Middle frontal gyrus (tissue), 1 donor: ENCODE measurements around the gene EXOC3L1.

Experiments used
- DNase-seq: peaks from one replicate; pipeline ENCODE4 v3.0.0-alpha.2; 2015; ENCODE audit warnings: low spot score; ENCODE audit errors: extremely low spot score

Gene EXOC3L1

GRCh38 chr16:67190041-67190440, at the start of gene EXOC3L1:
Gene EXOC3L1 (minus strand): TSS chr16:67190136. CDS start chr16:67189676, 460 bp downstream.
- no peak for DNase-seq

GRCh38 chr16:67238806-67239470, 49.0 kb upstream of the EXOC3L1 start:
- no peak for DNase-seq

GRCh38 chr16:67238278-67238575, 48.3 kb upstream of the EXOC3L1 start:
- no peak for DNase-seq

- DNase-seq: no peak
Observed at GRCh38 chr16:67237396-67238277, 47.7 kb upstream of the EXOC3L1 start.

- no peak for DNase-seq
Observed at GRCh38 chr16:67236563-67237395, 46.8 kb upstream of the EXOC3L1 start.

GRCh38 chr16:67235816-67236562, 46.1 kb upstream of the EXOC3L1 start:
- no peak for DNase-seq

GRCh38 chr16:67234180-67234597, 44.3 kb upstream of the EXOC3L1 start:
- no peak for DNase-seq

- DNase-seq: no peak
Observed at GRCh38 chr16:67233596-67233995, 43.7 kb upstream of the EXOC3L1 start.

GRCh38 chr16:67230809-67231660, 41.1 kb upstream of the EXOC3L1 start:
- DNase-seq: no peak

- no peak for DNase-seq
Observed at GRCh38 chr16:67229906-67230808, 40.2 kb upstream of the EXOC3L1 start.

- no peak for DNase-seq
Observed at GRCh38 chr16:67228905-67229304, 39.0 kb upstream of the EXOC3L1 start.

- DNase-seq: no peak
Observed at GRCh38 chr16:67228034-67228785, 38.3 kb upstream of the EXOC3L1 start.

- no peak for DNase-seq
Observed at GRCh38 chr16:67227567-67227921, 37.6 kb upstream of the EXOC3L1 start.

- DNase-seq: peak; percentile 98
Observed at GRCh38 chr16:67226804-67227566, 37.0 kb upstream of the EXOC3L1 start, which contains the start of gene TMEM208. Gene TMEM208 (plus strand): TSS chr16:67227130. CDS start chr16:67227219, 89 bp downstream.

- DNase-seq: no peak
Observed at GRCh38 chr16:67226295-67226803, 36.4 kb upstream of the EXOC3L1 start.

GRCh38 chr16:67223992-67224391, 34.1 kb upstream of the EXOC3L1 start:
- no peak for DNase-seq
